Measurements from ENCODE around the gene CCL15. TPM values are rescaled to one million over a fixed set of nuclear protein-coding genes. Genes with fewer than 3 reads are reported as not detected.

Gene CCL15
- total and polyA plus RNA-seq, 2 of the 13 experiments (the other 11 are each of a cell fraction or from before 2014, with no cell fraction given), result 29.2 to 45.9 TPM

- TF ChIP-seq HCFC1 (IDR thresholded peaks at IDR 0.05; ENCODE audit: low read depth, low read length), result no peak
- no peak for TF ChIP-seq FOXO4 (CRISPR knock-in tag; conservative IDR thresholded peaks at IDR 0.05)
- TF ChIP-seq FOXA1 (IDR thresholded peaks at IDR 0.05), result no peak
- peak; percentile 59; the same call in 1 of the 2 replicates for TF ChIP-seq FOXA1 (CRISPR knock-in tag; IDR thresholded peaks at IDR 0.05)
- TF ChIP-seq ZNF350 (CRISPR knock-in tag; IDR thresholded peaks at IDR 0.05; ENCODE audit: borderline replicate concordance, low read depth), result no peak
- peak; percentile 52 for TF ChIP-seq POLR2AphosphoS5 (IDR thresholded peaks at IDR 0.05; ENCODE audit: low read depth, low read length)
- TF ChIP-seq NR1H2 (CRISPR knock-in tag; IDR thresholded peaks at IDR 0.05; ENCODE audit: borderline replicate concordance, low read depth), result no peak
Measured at GRCh38 chr17:35981246-35981645, 20.1 kb downstream of the CCL15 start, which contains the start of gene CCL16 (continued).

- in situ Hi-C loops (cut with HindIII; ENCODE audit: extremely low pct_ligation_motif_present, low pct_unique_long_range_greater_than_20kb) (no loop called here), intact Hi-C loops (cut with micrococcal nuclease; ENCODE audit: unreplicated experiment) (no loop called here)
- H4K20me1 ChIP-seq (ENCODE audit: insufficient read depth, low read length), result no peaks in the 10 kb centered on the region
- BruUV-seq (replicated peaks), result no TSS peak
- H3K4me2 ChIP-seq (ENCODE audit: low read depth, low read length), result no peak overlapping the region
- FAIRE-seq (no peak), ATAC-seq (no peak), DNase-seq (ENCODE audit: low spot score) (no peak)
- WGBS (ENCODE audit: low lambda C conversion rate), result 92% methylated on average over 3 of the region's 3 CpGs
- no peaks in the 10 kb centered on the region for H3K9me3 ChIP-seq (ENCODE audit: low read length)
- no peak overlapping the region for H3K27ac ChIP-seq (ENCODE audit: extremely low read length, insufficient read depth, low read length)
- no peak overlapping the region for H2AFZ ChIP-seq (ENCODE audit: low read length)
- H3K79me2 ChIP-seq (ENCODE audit: insufficient read depth, low read length), result no peaks in the 10 kb centered on the region
- H3K4me1 ChIP-seq (ENCODE audit: insufficient read depth, low read length), result peaks cover 94% of the 10 kb centered on the region
- H3K4me3 ChIP-seq (replicated peaks in 1 of 3; ENCODE audit: insufficient read depth in 1 of 3, low read depth in 2 of 3, low read length in 3 of 3), result no peak overlapping the region
- no peaks in the 10 kb centered on the region; a peak in 1 of 5 replicates for H3K27me3 ChIP-seq (ENCODE audit: control insufficient read depth in 1 of 2, insufficient read depth in 2 of 2, low read length in 2 of 2)
- CTCF ChIA-PET (ENCODE audit: low intra/inter-chr PET ratio, low total read pairs), result no interaction called here
- H3K9ac ChIP-seq (ENCODE audit: insufficient read depth, low read depth, low read length), result no peak overlapping the region
- POLR2A ChIA-PET, result interaction anchor here (1.8 to 1.9 kb wide), 2 partner anchors 21 to 23 kb away, joined by 7 to 8 read pairs; partner anchors contain the start of gene CCL15
- TF ChIP-seq MAFK (conservative IDR thresholded peaks at IDR 0.05 in 1 of 2, IDR thresholded peaks at IDR 0.05 in 1 of 2; ENCODE audit: low read length in 2 of 2) (no peak), AKNA (CRISPR knock-in tag; IDR thresholded peaks at IDR 0.05; ENCODE audit: borderline replicate concordance) (no peak), TRIM22 (IDR thresholded peaks at IDR 0.05) (no peak), RCOR2 (CRISPR knock-in tag; IDR thresholded peaks at IDR 0.05) (no peak), ZNF567 (CRISPR knock-in tag; IDR thresholded peaks at IDR 0.05; ENCODE audit: borderline replicate concordance) (no peak), THAP7 (CRISPR knock-in tag; IDR thresholded peaks at IDR 0.05) (no peak), ATF5 (CRISPR knock-in tag; IDR thresholded peaks at IDR 0.05; ENCODE audit: low read depth) (no peak), ZNF75D (CRISPR knock-in tag; IDR thresholded peaks at IDR 0.05; ENCODE audit: borderline replicate concordance) (no peak)
- no peaks in the 10 kb centered on the region for H3K36me3 ChIP-seq (replicated peaks in 1 of 2; ENCODE audit: control insufficient read depth in 1 of 2, insufficient read depth in 2 of 2, low read length in 2 of 2)
Measured at GRCh38 chr17:35978346-35978745, 23.0 kb downstream of the CCL15 start.
